ENCODE data around the gene ZNF521.

DNA sequence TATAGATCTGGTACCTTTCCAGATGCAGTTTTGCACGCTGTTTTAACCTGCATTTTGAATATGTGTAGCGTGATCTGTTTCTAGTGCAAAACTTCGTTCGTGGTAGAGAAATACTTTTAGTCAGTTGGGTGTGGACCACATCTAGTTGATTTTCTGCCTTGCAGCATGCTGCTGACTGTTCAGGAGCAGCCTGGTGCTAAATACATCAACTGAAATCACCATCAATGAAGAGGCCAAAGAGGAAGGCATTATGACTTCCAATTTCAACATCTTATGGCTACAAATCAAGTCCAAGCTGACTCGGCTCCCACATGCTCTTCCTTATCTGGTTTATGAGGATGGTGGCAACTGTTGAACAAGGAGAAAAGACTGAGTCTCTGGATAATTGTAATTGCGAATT, 298.5 kb downstream of the ZNF521 start:
- no peak for TF ChIP-seq POLR2A (IDR thresholded peaks at IDR 0.05)
- TF ChIP-seq, protein P1, sequence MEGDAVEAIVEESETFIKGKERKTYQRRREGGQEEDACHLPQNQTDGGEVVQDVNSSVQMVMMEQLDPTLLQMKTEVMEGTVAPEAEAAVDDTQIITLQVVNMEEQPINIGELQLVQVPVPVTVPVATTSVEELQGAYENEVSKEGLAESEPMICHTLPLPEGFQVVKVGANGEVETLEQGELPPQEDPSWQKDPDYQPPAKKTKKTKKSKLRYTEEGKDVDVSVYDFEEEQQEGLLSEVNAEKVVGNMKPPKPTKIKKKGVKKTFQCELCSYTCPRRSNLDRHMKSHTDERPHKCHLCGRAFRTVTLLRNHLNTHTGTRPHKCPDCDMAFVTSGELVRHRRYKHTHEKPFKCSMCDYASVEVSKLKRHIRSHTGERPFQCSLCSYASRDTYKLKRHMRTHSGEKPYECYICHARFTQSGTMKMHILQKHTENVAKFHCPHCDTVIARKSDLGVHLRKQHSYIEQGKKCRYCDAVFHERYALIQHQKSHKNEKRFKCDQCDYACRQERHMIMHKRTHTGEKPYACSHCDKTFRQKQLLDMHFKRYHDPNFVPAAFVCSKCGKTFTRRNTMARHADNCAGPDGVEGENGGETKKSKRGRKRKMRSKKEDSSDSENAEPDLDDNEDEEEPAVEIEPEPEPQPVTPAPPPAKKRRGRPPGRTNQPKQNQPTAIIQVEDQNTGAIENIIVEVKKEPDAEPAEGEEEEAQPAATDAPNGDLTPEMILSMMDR (IDR thresholded peaks at IDR 0.05): no peak

Data from thyroid gland (tissue), 4 donors.